ENCODE data around the gene ANKRD1. TPM values are rescaled to one million over a fixed set of nuclear protein-coding genes. Genes with fewer than 3 reads are reported as not detected.

The ANKRD1 gene
- total RNA-seq, 1 experiment from 2014 or later, result not detected

DNA sequence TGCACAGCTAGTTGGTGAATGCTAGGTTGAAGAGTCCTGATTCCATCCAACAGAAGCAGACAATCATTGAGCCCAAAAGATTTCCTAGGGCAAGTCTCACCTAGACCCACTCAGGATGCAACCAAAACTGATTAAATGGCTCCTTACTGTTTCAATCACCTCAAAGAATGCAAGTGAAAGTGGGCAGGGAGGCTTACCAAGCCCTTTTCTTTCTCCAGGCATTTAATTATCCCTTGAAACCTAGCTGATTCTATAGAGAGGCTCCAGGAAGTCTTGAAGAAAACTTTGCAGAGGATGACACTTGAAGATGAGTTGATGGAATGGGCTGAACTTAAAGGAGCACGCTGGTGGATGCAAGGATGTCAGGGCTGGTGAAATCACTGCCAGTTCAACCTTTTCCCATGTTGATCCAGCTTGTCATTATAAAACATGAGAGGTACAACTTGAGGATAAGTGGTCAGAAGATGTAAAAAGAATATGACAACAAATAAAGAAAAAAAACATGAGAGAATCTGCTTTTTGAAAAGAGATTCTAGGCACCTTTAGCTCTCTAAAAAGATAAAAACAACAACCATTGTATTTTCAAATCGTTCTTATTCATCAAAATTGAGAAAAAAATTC, 2.3 kb upstream of the ANKRD1 start:
- ATAC-seq (no peak), DNase-seq (ENCODE audit: low read depth, low spot score) (no peak)
- H3K27me3 ChIP-seq (ENCODE audit: insufficient read depth, low read length), result no peaks in the 10 kb centered on the region
- H3K9me2 ChIP-seq (ENCODE audit: insufficient read depth), result no peaks in the 10 kb centered on the region
- H2AFZ ChIP-seq (ENCODE audit: low read depth, low read length, poor library complexity, severe bottlenecking), result no peak overlapping the region
- no peak overlapping the region for H3K9ac ChIP-seq (ENCODE audit: low read length)
- ChIA-PET CTCF (interaction anchor here (4.9 kb wide), 1 partner anchor 12 kb away, joined by 24 read pairs; no protein-coding TSS in a partner anchor), RAD21 (ENCODE audit: low non-redundant PET in 1 of 2, low total read pairs in 2 of 2, uncharacterized antibody in 2 of 2, unreplicated experiment in 2 of 2) (no interaction called here), POLR2A (no interaction called here)
- no peaks in the 10 kb centered on the region for H4K20me1 ChIP-seq (ENCODE audit: insufficient read depth)
- H3K36me3 ChIP-seq (ENCODE audit: control insufficient read depth in 1 of 2, insufficient read depth in 2 of 2, low read length in 2 of 2), result no peaks in the 10 kb centered on the region
- no peaks in the 10 kb centered on the region for H3K9me3 ChIP-seq (ENCODE audit: control insufficient read depth in 1 of 2, insufficient read depth in 1 of 2, low read depth in 1 of 2, low read length in 2 of 2)
- no peak overlapping the region for H3K4me3 ChIP-seq (replicated peaks in 1 of 2; ENCODE audit: low read depth in 1 of 2, low read length in 2 of 2)
- H3K4me2 ChIP-seq (ENCODE audit: low read length), result no peak overlapping the region
- no TSS peak for BruUV-seq (replicated peaks)
- peaks cover 9 to 12% of the 10 kb centered on the region in 2 experiments for H3K4me1 ChIP-seq (ENCODE audit: control insufficient read depth in 1 of 2, insufficient read depth in 2 of 2, low read length in 2 of 2)
- no peak for TF ChIP-seq POLR2A (IDR thresholded peaks at IDR 0.05; ENCODE audit: borderline replicate concordance, extremely low read depth, insufficient read depth, insufficient read length)
- TF ChIP-seq EZH2phosphoT487 (IDR thresholded peaks at IDR 0.05; ENCODE audit: borderline replicate concordance), result no peak
- TF ChIP-seq EZH2 (IDR thresholded peaks at IDR 0.05), result no peak
- TF ChIP-seq ZFX (IDR thresholded peaks at IDR 0.05), result no peak
- no peak for TF ChIP-seq ATF3 (IDR thresholded peaks at IDR 0.05)
- TF ChIP-seq YY1 (IDR thresholded peaks at IDR 0.05; ENCODE audit: extremely low read depth, insufficient replicate concordance, low read depth, low read length), result no peak
- TF ChIP-seq CBX3 (IDR thresholded peaks at IDR 0.05; ENCODE audit: low read depth), result no peak
- no peak for TF ChIP-seq EGR1 (IDR thresholded peaks at IDR 0.05; ENCODE audit: low read depth)
- no peak for TF ChIP-seq ELF1 (IDR thresholded peaks at IDR 0.05; ENCODE audit: borderline replicate concordance, low read depth)
- TF ChIP-seq, protein P1, sequence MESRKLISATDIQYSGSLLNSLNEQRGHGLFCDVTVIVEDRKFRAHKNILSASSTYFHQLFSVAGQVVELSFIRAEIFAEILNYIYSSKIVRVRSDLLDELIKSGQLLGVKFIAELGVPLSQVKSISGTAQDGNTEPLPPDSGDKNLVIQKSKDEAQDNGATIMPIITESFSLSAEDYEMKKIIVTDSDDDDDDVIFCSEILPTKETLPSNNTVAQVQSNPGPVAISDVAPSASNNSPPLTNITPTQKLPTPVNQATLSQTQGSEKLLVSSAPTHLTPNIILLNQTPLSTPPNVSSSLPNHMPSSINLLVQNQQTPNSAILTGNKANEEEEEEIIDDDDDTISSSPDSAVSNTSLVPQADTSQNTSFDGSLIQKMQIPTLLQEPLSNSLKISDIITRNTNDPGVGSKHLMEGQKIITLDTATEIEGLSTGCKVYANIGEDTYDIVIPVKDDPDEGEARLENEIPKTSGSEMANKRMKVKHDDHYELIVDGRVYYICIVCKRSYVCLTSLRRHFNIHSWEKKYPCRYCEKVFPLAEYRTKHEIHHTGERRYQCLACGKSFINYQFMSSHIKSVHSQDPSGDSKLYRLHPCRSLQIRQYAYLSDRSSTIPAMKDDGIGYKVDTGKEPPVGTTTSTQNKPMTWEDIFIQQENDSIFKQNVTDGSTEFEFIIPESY (IDR thresholded peaks at IDR 0.05; ENCODE audit: extremely low read depth, insufficient replicate concordance, low read length), result no peak
- no peak for TF ChIP-seq RAD21 (IDR thresholded peaks at IDR 0.05; ENCODE audit: low read depth)
- no peak for TF ChIP-seq MAX (IDR thresholded peaks at IDR 0.05)
- no peak for TF ChIP-seq CEBPB (IDR thresholded peaks at IDR 0.05; ENCODE audit: low read depth)
- no peak for TF ChIP-seq SP1 (IDR thresholded peaks at IDR 0.05; ENCODE audit: low read depth)
- no peak for TF ChIP-seq JUND (IDR thresholded peaks at IDR 0.05)
- no peak overlapping the region for H3K27ac ChIP-seq (ENCODE audit: low read depth, low read length)
- no peaks in the 10 kb centered on the region for H3K79me2 ChIP-seq (ENCODE audit: insufficient read depth, low read length)
- intact Hi-C loops (cut with micrococcal nuclease), result no loop called here
